IPS-18c (cell line): Measurements from ENCODE around the gene ROBO1.
"Not testable (repeated sequence)": the region's sequence is repeated elsewhere in the genome, so short reads cannot be mapped to it uniquely, and the experiment has no call there.

Experiments used
- H3K4me3 ChIP-seq: 2 replicates; pipeline ENCODE4 v1.7.0; 2013; ENCODE audit warnings: low read depth, mild to moderate bottlenecking, low read length, moderate library complexity; ENCODE audit not compliant: insufficient read depth
- H3K9me3 ChIP-seq: one replicate; pipeline ENCODE4 v1.6.1; 2013; ENCODE audit warnings: mild to moderate bottlenecking, low read length, moderate library complexity; ENCODE audit not compliant: control insufficient read depth, insufficient read depth

Gene ROBO1

DNA sequence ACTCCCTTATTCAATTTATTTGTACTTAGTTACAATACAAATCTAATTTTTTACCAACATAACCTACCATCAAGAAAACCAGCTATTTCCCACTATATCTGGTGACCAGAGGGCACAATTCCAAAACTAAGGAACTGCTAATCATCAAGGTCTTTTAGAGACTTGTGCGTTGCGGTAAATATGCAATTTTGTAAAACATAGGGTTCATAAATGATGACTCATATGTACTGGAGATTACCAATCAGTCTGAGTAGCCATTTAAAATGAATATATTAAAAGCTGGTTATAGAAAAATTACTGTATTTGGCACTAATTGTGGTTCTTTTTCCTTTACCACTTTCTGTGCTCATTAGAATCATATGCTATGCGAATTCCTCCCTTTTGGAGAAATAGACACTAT lies 859.6 kb downstream of the ROBO1 start:
- Histone ChIP-seq H3K9me3 (no peaks in the 10 kb centered on the region), H3K4me3 (no peak overlapping the region)

DNA sequence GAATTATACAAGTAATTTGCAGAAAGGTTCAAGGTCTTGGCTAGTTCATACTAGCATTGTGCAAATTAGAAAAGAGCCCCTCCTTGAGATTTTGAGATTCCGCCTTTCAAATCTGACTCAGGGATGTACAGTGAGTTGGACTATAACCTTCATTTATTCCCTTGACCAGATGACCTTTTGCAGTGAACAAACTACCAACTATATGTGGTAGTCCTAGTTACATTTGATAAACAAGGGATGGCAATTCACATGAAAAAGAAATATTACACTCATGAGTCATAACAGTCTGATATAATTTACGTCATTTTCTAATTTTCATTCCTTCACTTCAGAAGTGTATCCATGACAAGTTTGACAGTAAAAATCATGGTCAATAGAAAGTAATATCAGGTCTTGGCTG lies 860.4 kb downstream of the ROBO1 start:
- Histone ChIP-seq H3K9me3 (no peaks in the 10 kb centered on the region), H3K4me3 (no peak overlapping the region)

DNA sequence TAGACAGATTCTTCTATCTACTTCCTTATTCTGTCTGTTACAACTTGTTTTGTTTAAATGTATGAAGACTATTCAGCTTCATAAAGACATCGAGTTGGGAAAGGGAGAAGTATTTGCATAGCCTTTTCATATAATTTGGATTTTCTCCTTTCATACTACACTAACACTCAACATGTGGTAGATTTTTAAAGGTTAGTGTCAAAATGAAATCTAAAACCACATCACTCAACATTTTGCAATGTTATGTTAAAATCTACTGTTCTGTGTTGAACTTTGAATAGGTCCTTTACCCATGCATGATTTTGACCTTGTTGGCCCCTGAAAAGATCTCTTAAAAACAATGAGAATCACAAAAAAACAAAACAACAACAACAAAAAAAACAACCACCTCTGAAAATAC lies 860.9 kb downstream of the ROBO1 start:
- H3K9me3 ChIP-seq, result no peaks in the 10 kb centered on the region
- no peak overlapping the region for H3K4me3 ChIP-seq

- Histone ChIP-seq H3K4me3 (no peak overlapping the region), H3K9me3 (no peaks in the 10 kb centered on the region)
These were observed 861.6 kb downstream of the ROBO1 start for GRCh38 chr3:78906245-78906644.

- H3K9me3 ChIP-seq, result no peaks in the 10 kb centered on the region
- H3K4me3 ChIP-seq, result no peak overlapping the region
These were observed 862.1 kb downstream of the ROBO1 start for GRCh38 chr3:78905700-78906099.

DNA sequence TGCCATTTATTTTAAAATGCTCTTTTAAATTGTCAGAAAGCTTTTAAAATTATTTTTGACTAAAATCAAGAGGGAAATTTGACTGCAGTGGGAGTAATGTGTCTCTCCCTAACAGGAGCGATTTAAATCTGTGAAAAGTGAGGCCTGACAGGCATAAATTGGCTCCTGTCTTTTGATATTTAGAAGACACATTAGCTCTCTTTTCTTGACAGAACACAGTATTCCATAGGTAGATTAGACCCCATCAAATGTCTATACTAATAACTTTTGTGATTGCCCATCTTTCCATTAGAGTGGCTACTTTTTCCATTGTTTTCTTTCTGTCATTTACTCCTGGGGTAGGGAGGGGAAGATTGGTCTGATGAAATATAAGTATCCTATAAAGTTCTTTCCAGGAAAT lies 866.3 kb downstream of the ROBO1 start:
- no peaks in the 10 kb centered on the region for H3K9me3 ChIP-seq
- H3K4me3 ChIP-seq, result no peak overlapping the region

GRCh38 chr3:78900880-78901279 lies 866.9 kb downstream of the ROBO1 start:
- Histone ChIP-seq H3K4me3 (no peak overlapping the region), H3K9me3 (no peaks in the 10 kb centered on the region)

GRCh38 chr3:78900426-78900825 lies 867.4 kb downstream of the ROBO1 start:
- Histone ChIP-seq H3K4me3 (no peak overlapping the region), H3K9me3 (no peaks in the 10 kb centered on the region)

GRCh38 chr3:78895528-78895927 lies 872.3 kb downstream of the ROBO1 start:
- Histone ChIP-seq H3K9me3 (no peaks in the 10 kb centered on the region), H3K4me3 (no peak overlapping the region)

GRCh38 chr3:78894787-78895186 lies 873.0 kb downstream of the ROBO1 start:
- no peak overlapping the region for H3K4me3 ChIP-seq
- no peaks in the 10 kb centered on the region for H3K9me3 ChIP-seq

GRCh38 chr3:78893161-78893560 lies 874.6 kb downstream of the ROBO1 start:
- Histone ChIP-seq H3K9me3 (no peaks in the 10 kb centered on the region), H3K4me3 (no peak overlapping the region)

GRCh38 chr3:78889348-78889747 lies 878.5 kb downstream of the ROBO1 start:
- H3K4me3 ChIP-seq, result no peak overlapping the region
- H3K9me3 ChIP-seq, result no peaks in the 10 kb centered on the region

DNA sequence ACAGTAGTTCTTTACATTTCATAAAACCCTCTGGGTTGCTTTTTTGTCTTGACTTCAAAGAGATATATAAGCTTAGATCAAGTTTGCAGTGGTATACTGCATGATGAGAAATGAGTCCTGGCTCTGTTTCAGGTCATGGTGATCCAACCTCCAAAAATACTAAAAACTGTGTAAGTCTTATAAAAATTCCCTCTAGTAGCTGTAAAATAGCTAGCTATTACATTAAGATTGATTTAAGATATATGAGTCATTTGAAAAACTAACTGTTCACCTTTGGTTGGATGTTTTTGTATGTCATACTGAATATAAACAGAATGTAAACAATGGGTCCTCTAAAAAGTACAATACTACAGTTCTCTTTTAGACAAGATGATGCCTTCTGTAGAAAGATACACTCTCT lies 879.2 kb downstream of the ROBO1 start:
- no peaks in the 10 kb centered on the region for H3K9me3 ChIP-seq
- no peak overlapping the region for H3K4me3 ChIP-seq

DNA sequence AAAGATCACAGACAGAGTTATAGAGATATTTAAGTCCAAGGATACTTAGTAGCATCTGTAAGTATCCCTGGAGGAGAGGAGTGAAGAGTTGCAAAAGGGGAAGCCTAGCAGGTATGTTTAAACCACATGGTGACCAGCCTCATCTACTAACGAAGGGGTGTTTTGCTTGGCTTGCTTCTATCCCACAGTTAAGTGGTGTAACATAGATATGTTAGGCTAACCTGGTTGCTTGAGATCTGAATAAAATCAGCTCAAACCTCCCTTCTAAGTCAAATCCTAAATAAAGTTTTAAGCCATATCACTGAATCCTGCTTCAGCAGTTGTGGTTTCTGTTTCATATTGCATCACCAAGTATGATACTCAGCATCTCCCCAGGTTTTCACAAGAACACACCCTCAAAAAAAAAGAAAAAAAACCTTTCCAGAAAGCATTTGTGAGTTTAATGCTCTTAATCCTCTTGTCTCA lies 880.2 kb downstream of the ROBO1 start:
- Histone ChIP-seq H3K9me3 (no peaks in the 10 kb centered on the region), H3K4me3 (no peak overlapping the region)

GRCh38 chr3:78887029-78887428 lies 880.8 kb downstream of the ROBO1 start:
- no peaks in the 10 kb centered on the region for H3K9me3 ChIP-seq
- no peak overlapping the region for H3K4me3 ChIP-seq

GRCh38 chr3:78884567-78884966 lies 883.2 kb downstream of the ROBO1 start:
- not testable (repeated sequence) for H3K4me3 ChIP-seq, H3K9me3 ChIP-seq

- H3K9me3 ChIP-seq, result no peaks in the 10 kb centered on the region
- no peak overlapping the region for H3K4me3 ChIP-seq
These were observed 885.5 kb downstream of the ROBO1 start for GRCh38 chr3:78882251-78882650.

DNA sequence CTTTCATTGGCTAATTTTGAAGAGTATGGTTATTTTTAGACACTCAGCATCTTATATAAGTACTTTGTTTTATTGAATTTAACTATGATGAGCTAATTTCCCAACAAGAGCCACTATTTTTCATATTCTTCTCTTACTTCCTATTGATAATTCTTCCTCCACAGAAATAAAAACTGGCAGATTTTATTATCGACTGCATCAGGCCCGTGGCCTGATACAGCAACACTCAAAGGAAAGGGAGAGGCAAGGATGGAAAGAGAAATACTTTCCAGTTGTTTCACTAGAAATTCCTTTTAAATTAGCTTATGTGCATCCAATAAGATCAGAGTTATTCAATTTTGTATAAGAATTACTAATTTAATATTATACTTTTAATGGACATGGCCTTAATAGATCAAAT lies 886.3 kb downstream of the ROBO1 start:
- H3K9me3 ChIP-seq, result no peaks in the 10 kb centered on the region
- no peak overlapping the region for H3K4me3 ChIP-seq

- H3K9me3 ChIP-seq, result no peaks in the 10 kb centered on the region
- no peak overlapping the region for H3K4me3 ChIP-seq
These were observed 887.0 kb downstream of the ROBO1 start for GRCh38 chr3:78880603-78881461.
